ENCODE data around the gene PTPRO. TPM values are rescaled to one million over a fixed set of nuclear protein-coding genes. Genes with fewer than 3 reads are reported as not detected.

PTPRO gene
- total RNA-seq, 1 experiment from 2014 or later: 0.52 TPM

GRCh38 chr12:15472036-15472435 is 149.7 kb downstream of the PTPRO start:
- Histone ChIP-seq H3K79me1 (ENCODE audit: insufficient read depth, low read depth, low read length, poor library complexity, severe bottlenecking) (no peaks in the 10 kb centered on the region), H3K23ac (ENCODE audit: insufficient read length, low read depth, low read length) (no peak overlapping the region), H3K23me2 (ENCODE audit: insufficient read length, low read depth, low read length, poor library complexity, severe bottlenecking) (no peaks in the 10 kb centered on the region), H3K27me3 (ENCODE audit: insufficient read depth, low read length) (no peaks in the 10 kb centered on the region), H2BK15ac (ENCODE audit: low read depth, low read length) (no peak overlapping the region), H4K20me1 (ENCODE audit: control insufficient read depth, insufficient read depth, insufficient read length) (no peaks in the 10 kb centered on the region), H2AK5ac (ENCODE audit: insufficient read length, low read length) (no peak overlapping the region), H3K4ac (ENCODE audit: low read depth, low read length) (no peak overlapping the region), H2AFZ (ENCODE audit: low read length) (no peak overlapping the region), H2BK5ac (ENCODE audit: insufficient read length, low read length) (no peak overlapping the region), H3K79me2 (ENCODE audit: insufficient read depth, low read length) (no peaks in the 10 kb centered on the region), H4K8ac (replicated peaks; ENCODE audit: insufficient read length, low read depth, low read length) (no peak overlapping the region), H3T11ph (ENCODE audit: low read length) (no peak overlapping the region), H3K4me1 (ENCODE audit: insufficient read depth, low read length) (no peaks in the 10 kb centered on the region), H3K56ac (ENCODE audit: insufficient read length, low read depth, low read length) (no peak overlapping the region), H3K27ac (ENCODE audit: insufficient read length, low read depth, low read length) (no peak overlapping the region), H2BK12ac (ENCODE audit: insufficient read length, low read depth, low read length) (no peak overlapping the region), H3K4me2 (ENCODE audit: insufficient read depth, insufficient read length, low read length) (no peak overlapping the region), H4K5ac (ENCODE audit: insufficient read length, low read depth, low read length) (no peak overlapping the region), H4K91ac (ENCODE audit: insufficient read length, low read depth, low read length) (no peak overlapping the region), H3K18ac (ENCODE audit: insufficient read length, low read depth, low read length) (no peak overlapping the region), H3K9me3 (ENCODE audit: control insufficient read depth, low read depth, low read length) (no peaks in the 10 kb centered on the region), H2BK20ac (ENCODE audit: low read depth, low read length, poor library complexity, severe bottlenecking) (no peak overlapping the region), H3K9ac (ENCODE audit: extremely low read depth, insufficient read length, low read length) (no peak overlapping the region), H2BK120ac (ENCODE audit: low read depth, low read length, poor library complexity, severe bottlenecking) (no peak overlapping the region), H3K14ac (ENCODE audit: insufficient read depth, low read length) (no peak overlapping the region)
- Mint-ChIP-seq H3K36me3 (ENCODE audit: insufficient read depth in 1 of 3, low read depth in 3 of 3) (no peaks in the 10 kb centered on the region; a peak in 1 of 7 replicates), H3K27me3 (ENCODE audit: low read depth) (no peaks in the 10 kb centered on the region), H3K4me1 (peaks cover 5% of the 10 kb centered on the region in 2 experiments; a peak in 2 of 4 replicates), H3K4me3 (no peak overlapping the region), H3K9me3 (no peaks in the 10 kb centered on the region), H3K27ac (no peak overlapping the region)
- no CpG with 5 or more reads among the region's 2 CpGs for WGBS (ENCODE audit: extremely low coverage, insufficient read length, low lambda C conversion rate)
- no peak for DNase-seq
- TF ChIP-seq CTCF (conservative IDR thresholded peaks at IDR 0.05): no peak

Data from H9 (cell line).